Measurements from ENCODE around the gene WDR59. TPM values are rescaled to one million over a fixed set of nuclear protein-coding genes. Genes with fewer than 3 reads are reported as not detected.

Gene WDR59
- total RNA-seq, 1 donor from 2014 or later = 23.4 TPM

- Histone ChIP-seq H3K27me3 (ENCODE audit: control insufficient read depth, insufficient read depth, low read length) (no peaks in the 10 kb centered on the region), H3K36me3 (ENCODE audit: control insufficient read depth, insufficient read depth, low read length) (no peaks in the 10 kb centered on the region), H3K4me3 (ENCODE audit: low read depth, low read length) (no peak overlapping the region)
- DNase-seq (ENCODE audit: low read depth) = no peak
- no peak for TF ChIP-seq CTCF (IDR thresholded peaks at IDR 0.05; ENCODE audit: insufficient read depth, low read length, poor library complexity, severe bottlenecking)
Observed at GRCh38 chr16:74950511-74950910, 34.4 kb downstream of the WDR59 start.

- Histone ChIP-seq H3K27me3 (ENCODE audit: control insufficient read depth, insufficient read depth, low read length) (no peaks in the 10 kb centered on the region), H3K36me3 (ENCODE audit: control insufficient read depth, insufficient read depth, low read length) (no peaks in the 10 kb centered on the region), H3K4me3 (ENCODE audit: low read depth, low read length) (no peak overlapping the region)
- DNase-seq (ENCODE audit: low read depth) = no peak
- no peak for TF ChIP-seq CTCF (IDR thresholded peaks at IDR 0.05; ENCODE audit: insufficient read depth, low read length, poor library complexity, severe bottlenecking)
Observed at GRCh38 chr16:74949309-74949708, 35.6 kb downstream of the WDR59 start.

- DNase-seq (ENCODE audit: low read depth) = no peak
- no peak for TF ChIP-seq CTCF (IDR thresholded peaks at IDR 0.05; ENCODE audit: insufficient read depth, low read length, poor library complexity, severe bottlenecking)
- H3K27me3 ChIP-seq (ENCODE audit: control insufficient read depth, insufficient read depth, low read length) = no peaks in the 10 kb centered on the region
- H3K36me3 ChIP-seq (ENCODE audit: control insufficient read depth, insufficient read depth, low read length) = no peaks in the 10 kb centered on the region
- H3K4me3 ChIP-seq (ENCODE audit: low read depth, low read length) = no peak overlapping the region
Observed at GRCh38 chr16:74944466-74944865, 40.5 kb downstream of the WDR59 start.

- no peak for DNase-seq (ENCODE audit: low read depth)
- Histone ChIP-seq H3K27me3 (ENCODE audit: control insufficient read depth, insufficient read depth, low read length) (no peaks in the 10 kb centered on the region), H3K36me3 (ENCODE audit: control insufficient read depth, insufficient read depth, low read length) (no peaks in the 10 kb centered on the region), H3K4me3 (ENCODE audit: low read depth, low read length) (no peak overlapping the region)
- no peak for TF ChIP-seq CTCF (IDR thresholded peaks at IDR 0.05; ENCODE audit: insufficient read depth, low read length, poor library complexity, severe bottlenecking)
Observed at GRCh38 chr16:74942977-74943918, 41.7 kb downstream of the WDR59 start.

GRCh38 chr16:74942566-74942965, 42.4 kb downstream of the WDR59 start:
- no peak for DNase-seq (ENCODE audit: low read depth)
- TF ChIP-seq CTCF (IDR thresholded peaks at IDR 0.05; ENCODE audit: insufficient read depth, low read length, poor library complexity, severe bottlenecking) = no peak
- Histone ChIP-seq H3K4me3 (ENCODE audit: low read depth, low read length) (no peak overlapping the region), H3K27me3 (ENCODE audit: control insufficient read depth, insufficient read depth, low read length) (no peaks in the 10 kb centered on the region), H3K36me3 (ENCODE audit: control insufficient read depth, insufficient read depth, low read length) (no peaks in the 10 kb centered on the region)

Measured in kidney epithelial cell (primary cell).